ENCODE measurements around the gene BCR.

DNA sequence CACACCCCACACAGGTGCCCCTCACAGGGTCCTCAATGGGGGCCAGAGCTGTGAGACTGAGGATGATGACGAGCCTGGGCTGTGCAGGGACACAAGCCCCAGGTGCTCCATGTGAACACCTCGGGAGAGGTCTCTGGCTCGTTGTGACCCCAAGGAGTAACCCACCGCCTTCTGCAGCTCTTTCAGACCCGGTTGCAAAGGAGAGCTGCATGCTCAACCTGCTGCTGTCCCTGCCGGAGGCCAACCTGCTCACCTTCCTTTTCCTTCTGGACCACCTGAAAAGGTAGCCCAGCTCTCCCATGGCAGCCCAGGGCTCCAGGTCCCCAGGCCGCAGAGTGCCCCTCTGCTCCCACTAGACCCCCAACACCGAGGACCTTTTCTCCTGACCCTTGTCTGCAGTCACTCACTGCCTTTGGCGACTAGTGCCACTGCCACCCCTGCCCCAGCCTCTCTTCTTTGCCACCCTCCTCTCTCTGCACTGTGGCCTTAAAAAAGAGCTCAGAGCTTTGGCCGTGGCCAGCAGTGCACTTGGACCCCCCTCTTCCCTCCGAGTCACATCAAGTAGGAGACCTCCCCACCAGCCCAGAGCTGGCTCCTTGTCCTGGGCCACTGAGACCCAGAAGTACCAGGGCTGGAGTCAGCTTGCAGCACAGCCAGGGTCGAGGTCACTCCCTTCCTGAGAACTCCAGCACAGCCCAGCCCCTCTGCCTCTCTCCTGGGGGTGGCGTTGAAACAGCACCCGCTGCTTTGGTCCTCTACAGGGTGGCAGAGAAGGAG, 133.7 kb downstream of the BCR start:
- no peak for TF ChIP-seq POLR2AphosphoS5 (IDR thresholded peaks at IDR 0.05)
- TF ChIP-seq CTCF (IDR thresholded peaks at IDR 0.05): no peak
- no peak for TF ChIP-seq POLR2A (IDR thresholded peaks at IDR 0.05)
- no peak for TF ChIP-seq EP300 (IDR thresholded peaks at IDR 0.05; ENCODE audit: low read depth)

Measured in transverse colon (tissue), 4 donors.